ENCODE results near the gene PIP5K1B.
"Not testable (repeated sequence)": the region's sequence is repeated elsewhere in the genome, so short reads cannot be mapped to it uniquely, and the experiment has no call there.

Gene PIP5K1B, protein sequence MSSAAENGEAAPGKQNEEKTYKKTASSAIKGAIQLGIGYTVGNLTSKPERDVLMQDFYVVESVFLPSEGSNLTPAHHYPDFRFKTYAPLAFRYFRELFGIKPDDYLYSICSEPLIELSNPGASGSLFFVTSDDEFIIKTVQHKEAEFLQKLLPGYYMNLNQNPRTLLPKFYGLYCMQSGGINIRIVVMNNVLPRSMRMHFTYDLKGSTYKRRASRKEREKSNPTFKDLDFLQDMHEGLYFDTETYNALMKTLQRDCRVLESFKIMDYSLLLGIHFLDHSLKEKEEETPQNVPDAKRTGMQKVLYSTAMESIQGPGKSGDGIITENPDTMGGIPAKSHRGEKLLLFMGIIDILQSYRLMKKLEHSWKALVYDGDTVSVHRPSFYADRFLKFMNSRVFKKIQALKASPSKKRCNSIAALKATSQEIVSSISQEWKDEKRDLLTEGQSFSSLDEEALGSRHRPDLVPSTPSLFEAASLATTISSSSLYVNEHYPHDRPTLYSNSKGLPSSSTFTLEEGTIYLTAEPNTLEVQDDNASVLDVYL

DNA sequence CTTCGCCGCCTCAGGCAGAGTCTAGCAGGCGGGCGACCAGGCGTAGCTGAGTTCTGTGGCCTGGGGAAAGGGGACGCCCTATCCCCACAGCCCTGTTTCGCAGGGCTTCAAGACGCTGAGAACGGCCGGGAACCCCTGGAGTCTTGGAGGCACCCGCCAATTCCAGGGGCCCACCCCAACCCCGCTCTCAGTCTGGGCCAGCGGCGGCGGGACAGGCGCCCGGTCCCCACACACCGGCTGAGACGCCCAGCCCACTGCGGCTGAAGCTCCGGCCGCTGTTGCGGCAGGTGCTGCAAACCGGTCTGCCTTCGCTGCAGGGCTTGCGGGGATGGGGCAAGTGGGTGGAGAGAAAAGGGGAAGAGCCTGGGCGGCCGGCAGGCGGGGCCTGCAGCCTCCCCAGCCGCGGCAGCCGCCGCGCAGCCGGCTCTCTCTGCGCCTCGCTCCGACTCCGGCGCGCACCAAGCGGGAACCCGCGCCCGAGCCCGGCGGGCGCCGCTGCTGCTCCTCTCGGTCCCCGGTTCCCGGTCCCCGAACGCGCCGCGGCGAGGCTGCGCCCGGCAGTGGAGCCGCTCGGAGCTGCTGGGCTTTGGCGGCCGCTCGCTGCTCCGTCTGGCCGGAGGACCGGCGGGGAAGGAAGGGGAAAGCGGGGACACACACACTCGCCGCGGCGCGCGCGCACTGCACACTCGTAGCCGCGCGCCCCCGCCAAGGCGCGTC lies at the start of gene PIP5K1B:
Gene PIP5K1B, plus strand, starts transcription at position 427 of the 717 bp plus-strand sequence. CDS start 117,375 bp downstream, outside the sequence.
- DNase-seq (ENCODE audit: low read depth) = peak; percentile 11

DNA sequence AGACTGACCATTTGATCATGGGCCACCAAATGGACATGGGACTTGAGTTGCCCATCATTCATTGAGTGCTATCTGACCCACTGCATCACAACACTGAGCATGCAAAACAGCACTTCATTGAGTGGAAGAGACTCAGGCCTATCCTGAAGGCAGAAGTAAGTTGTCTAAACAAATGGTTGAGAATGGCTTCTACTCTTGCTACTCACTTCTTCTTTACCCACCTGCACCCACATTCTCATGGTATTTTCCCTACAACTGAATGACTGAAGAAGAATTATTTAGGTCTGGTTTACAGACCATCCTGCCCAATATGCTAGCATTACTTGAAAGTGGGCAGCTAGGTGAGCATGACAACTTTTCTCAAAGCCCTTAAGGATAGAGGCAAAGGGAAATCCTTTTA lies 41.0 kb upstream of the PIP5K1B start:
- DNase-seq (ENCODE audit: low read depth) = no peak

DNA sequence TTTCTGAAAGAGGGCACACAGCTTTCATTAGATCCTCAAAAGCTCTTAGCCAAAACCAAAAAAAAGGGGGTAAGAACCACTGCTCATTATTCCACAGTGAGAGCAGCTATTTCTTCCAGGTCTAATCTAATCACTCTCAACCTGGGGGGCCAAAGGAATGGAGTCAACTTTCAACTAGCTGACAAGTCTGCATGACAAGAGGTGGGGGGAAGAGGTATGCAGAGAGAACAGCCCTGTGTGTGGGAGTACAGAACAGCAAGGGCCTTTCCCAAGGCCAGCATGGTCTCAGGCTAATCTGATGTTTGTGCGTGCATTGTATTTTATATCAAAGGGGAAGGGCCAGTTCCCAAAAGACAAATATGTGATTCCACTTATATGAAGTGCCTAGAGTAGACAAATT lies 36.9 kb upstream of the PIP5K1B start:
- no peak for DNase-seq (ENCODE audit: low read depth)

DNA sequence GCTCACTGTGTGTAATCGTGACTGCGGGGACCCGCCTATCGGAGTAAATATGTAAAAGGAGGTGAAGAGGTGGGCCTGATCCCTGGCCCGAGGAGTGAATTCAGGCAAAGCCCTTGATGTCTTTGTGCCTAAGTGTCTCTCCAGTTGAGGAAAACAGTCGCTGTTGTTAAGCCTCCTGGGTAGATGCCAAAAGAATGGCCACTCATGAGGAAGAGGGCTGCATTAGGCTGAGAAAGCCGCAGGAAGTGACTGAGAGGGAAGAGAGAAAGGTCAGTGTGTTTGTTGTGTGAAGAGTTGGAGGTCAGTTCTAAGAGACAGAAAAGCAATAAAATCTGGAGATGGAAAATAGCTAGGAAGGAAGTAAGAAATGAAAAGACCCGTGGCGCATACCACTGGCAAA lies 35.8 kb upstream of the PIP5K1B start:
- DNase-seq (ENCODE audit: low read depth) = no peak

DNA sequence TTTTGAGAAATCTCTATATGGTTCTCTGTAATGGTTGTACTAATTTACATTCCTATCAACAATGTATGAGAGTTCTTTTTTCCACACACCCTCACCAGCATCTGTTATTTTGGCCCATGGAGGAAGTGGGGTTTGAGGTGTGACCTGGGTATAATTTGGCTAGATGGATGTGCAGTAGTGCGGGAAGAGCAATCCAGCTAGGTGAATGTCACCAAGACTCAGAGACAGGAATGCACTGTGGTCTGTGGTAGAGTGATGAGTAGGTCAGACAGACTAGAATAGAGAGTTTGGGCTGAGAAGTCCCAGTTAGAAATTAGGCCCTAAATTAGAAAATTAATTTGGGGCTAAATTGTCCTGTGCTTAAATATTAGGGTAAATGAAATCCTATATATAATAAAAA lies 32.8 kb upstream of the PIP5K1B start:
- no peak for DNase-seq (ENCODE audit: low read depth)

DNA sequence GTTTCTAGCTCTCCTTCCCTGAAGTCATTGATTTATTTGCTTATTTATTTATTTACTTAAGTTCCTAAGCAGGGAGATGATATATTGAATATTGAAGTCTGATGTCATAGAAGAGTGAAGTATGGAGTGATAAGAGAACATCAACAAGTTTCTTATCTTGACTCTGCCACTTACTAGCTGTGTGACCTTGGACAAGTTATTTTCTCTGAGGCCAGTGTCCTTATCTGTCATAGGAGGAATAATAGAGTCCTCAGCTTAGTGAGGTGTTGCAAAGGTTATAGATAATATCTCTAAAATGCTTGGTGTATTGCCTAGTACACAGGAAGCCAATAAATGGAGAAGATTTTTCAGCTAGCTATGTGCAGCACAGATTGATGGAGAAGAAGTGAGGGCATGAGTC lies 32.4 kb upstream of the PIP5K1B start:
- no peak for DNase-seq (ENCODE audit: low read depth)

DNA sequence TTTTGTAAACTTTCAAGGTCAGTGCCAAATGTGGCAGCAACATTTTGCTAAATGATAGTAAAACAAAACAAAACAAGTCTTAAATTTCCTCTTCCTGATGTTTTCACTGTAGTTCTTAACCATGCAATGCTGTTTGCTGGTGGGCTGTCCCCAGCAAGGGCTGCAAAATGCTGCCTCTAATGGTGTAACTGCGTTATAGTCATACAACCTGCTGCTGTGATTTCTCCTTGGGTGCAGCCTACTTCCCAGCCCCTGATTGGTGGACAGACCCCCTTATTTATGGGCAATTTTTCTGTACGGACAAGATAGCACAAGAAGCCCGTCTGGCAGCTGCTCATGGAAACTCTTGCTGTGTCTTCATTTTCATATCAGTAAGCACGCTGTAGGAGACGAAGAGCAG lies 26.6 kb upstream of the PIP5K1B start:
- DNase-seq (ENCODE audit: low read depth) = no peak

DNA sequence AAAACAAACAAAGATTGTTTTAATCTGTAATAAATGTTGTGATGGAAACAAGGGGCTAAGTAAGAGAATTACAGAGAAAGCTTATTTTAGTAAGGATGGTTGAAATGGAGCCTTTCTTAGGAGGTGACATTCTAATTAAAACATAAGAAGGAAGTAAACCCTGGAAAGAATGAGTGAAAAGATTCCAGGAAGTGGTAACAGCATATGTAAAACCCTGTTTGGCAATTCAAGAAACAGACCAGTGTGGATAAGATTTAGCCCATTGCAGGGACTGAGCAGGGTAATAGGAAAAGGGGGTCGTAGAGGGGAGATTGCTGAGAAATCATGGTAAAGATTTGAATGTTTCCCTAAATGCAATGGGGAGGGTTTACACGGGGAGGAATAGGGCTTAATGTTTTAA lies 21.6 kb upstream of the PIP5K1B start:
- DNase-seq (ENCODE audit: low read depth) = no peak

DNA sequence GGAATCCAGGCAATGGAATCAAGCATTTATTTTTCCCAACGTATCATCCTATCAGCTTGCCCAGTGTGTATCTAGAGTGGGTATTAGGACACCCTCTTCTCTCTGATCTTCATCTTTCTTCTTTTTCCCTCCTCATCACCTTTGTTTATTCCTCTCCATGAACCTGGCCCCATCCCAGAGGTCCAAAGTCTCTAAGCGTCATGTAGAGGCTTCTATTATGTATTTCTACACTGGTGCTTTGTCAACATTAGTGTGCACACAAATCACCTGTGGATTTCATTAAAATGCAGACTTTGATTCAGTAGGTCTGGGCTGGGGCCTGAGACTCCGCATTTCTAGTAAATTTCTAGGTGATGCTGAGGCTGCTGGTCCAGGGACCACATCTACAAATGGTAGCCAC lies 19.8 kb upstream of the PIP5K1B start:
- DNase-seq (ENCODE audit: low read depth) = no peak

DNA sequence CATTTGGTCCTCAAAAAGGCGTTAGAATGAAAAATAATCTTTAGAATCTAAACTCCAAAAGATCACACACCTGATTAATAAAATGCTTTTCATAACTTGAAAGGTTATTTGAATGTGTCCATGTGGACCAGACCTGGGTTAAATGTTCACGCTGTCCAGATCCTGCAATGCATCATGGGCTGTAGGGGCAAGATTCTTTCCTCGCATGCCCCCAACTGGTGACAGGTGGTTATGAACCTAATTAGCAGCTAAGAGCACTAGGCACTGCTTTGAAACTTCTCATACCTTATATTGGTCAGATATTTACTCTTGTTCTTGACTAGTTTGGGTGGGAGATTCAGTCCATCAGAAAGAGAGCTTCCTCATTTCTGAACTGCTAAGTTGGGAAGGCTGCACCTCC lies 19.3 kb upstream of the PIP5K1B start:
- no peak for DNase-seq (ENCODE audit: low read depth)

DNA sequence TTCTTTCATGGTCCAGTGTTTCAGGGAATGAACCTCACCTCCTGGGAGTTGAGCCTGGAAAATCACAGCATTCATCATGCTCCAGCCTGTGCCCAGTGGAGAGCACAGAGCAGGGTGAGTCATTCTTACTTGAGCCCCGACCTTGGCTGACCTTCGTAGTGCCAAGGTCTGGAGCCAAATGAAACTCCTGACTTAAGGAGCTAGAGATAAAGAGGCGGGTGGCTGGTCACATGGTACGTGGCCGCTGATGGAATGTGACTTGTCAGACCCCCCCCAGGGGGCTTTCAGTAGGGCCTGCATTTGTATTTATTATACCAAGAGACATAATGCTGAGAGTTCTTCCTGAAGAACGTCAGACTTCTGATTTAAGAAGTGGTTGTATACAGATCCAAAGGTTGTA lies 15.0 kb upstream of the PIP5K1B start:
- DNase-seq (ENCODE audit: low read depth) = no peak

DNA sequence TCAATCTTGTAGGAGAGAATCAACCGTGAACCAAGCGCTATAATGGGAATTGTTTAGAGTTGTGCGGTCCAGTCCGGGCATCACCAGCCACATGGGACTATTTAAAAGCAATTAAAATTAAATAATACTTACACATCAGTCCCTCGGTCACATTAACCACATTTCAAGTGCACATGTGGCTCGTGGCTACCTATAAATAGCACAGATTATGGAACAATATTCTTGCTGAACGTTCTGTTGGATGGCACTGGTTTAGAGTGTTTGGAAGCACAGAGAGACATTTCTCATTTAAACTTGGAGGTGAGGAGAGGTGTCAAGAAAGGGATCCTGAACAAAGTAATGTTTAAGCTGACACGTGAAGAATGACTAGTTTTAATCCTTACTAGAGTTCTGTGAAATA lies 12.5 kb upstream of the PIP5K1B start:
- no peak for DNase-seq (ENCODE audit: low read depth)

DNA sequence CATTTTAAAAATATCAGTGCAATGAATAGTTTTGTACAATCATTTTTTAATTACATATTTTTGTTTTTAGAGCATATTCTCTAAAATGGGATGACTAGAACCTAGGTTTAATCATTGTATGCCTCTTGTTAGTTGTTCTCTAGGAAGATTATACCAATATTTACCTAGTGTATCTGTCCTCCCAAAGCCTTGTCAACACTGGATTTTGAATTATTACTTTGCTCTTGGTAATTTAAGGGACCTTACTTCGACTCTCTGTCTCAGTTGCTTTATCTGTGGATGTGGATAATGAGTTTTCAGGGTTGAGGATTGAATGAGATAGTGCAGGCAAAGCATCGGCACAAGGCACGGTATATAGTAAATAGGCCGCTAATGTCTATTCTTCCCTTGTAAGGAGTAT lies 10.9 kb upstream of the PIP5K1B start:
- no peak for DNase-seq (ENCODE audit: low read depth)

DNA sequence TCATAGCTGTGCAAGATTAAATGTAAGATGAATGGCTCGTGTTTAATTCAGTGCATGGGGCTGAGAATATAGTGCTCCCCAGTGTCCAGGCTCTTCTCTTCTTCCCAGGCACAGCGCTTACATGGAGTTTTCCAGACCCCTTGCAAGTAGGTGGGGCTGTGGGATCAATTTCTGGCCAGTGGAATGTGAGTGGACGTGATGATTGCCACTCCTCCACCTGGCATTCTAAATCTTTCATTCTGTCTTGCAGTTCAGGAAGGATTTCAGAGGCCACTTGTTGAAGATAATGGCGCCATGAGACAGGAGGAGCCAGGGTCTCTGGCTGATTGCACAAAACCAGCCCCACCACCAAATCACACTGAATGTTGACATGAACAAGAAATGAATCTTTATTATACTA lies 7.2 kb upstream of the PIP5K1B start:
- DNase-seq (ENCODE audit: low read depth) = no peak

DNA sequence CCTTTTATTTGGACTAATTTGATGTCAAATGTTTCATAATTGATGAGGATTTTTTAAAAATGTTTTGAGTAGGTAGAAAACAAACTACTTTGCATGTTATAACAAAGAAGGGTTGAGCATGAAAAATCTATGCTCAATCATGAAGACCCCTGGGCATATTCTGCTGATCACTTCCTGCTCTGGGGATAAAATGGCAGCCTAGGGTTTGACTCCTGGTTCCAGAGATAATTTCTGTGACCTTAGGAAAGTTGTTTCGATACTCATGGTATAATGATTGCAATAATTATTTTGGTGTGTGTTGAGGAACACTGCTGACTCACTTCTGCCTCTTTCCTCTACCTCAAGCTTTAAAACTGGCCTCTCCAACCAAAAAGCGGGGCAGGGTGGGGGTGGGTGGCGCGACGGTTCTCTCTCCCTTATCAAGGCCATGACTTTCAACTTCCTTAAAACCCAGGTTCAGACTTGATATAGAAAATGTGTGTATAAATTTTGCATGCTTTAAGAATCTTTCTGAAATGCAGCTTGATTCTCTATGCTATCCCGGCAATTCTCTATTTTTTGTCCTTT lies 6.0 kb upstream of the PIP5K1B start:
- DNase-seq (ENCODE audit: low read depth) = no peak

DNA sequence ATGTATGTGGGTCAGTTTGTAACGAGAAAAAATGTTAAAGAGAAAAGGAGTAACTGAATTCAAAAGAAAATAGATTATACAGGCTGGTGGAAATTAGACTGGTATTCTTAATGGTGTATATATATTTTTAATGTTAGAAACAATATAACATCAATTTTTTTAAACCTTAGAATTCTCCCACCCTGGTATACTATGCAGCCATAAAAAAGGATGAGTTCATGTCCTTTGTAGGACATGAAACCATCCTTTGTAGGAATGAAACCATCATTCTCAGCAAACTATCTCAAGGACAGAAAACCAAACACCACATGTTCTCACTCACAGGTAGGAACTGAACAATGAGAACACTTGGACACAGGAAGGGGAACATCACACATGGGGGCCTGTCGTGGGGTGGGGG lies 5.4 kb upstream of the PIP5K1B start:
- not testable (repeated sequence) for DNase-seq (ENCODE audit: low read depth)

DNA sequence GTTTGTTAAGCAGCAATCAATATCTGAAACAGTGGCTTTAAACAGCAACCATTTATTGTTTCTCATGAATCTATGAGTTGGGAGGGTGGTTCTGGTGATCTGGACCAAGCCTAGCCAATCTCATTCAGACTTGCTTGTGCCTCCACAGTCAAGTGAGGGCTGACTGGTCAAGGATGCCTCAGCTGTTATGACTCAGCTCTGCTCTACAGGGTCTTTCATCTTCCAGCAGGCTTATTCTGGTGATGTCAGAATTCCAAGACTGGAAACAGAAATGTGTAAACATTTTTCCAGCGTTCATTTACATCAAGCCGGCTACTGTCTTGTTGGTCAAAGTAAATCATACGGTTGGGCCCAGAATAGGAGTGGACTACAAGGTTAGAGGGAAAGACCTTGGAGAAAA lies 2.5 kb upstream of the PIP5K1B start:
- no peak for DNase-seq (ENCODE audit: low read depth)

DNA sequence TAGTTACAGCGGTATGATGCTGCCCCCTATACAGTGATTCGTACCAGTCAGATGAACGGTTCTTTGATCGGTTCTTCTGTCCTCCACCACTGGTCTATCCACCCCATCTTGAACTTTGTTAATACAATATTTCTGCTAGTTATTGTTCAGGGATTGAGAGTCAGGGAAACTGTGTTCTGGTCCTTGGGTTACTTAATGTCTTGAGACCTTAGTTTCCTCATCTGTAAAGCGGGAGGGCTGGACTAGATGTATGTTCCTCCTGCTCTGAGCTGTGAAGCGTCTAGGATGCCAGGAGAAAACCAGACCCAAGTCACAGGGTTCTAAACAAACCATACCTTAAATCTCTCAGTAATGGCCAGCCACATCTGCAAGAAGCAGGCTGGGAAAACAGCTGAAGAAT lies 1.4 kb upstream of the PIP5K1B start:
- no peak for DNase-seq (ENCODE audit: low read depth)

DNA sequence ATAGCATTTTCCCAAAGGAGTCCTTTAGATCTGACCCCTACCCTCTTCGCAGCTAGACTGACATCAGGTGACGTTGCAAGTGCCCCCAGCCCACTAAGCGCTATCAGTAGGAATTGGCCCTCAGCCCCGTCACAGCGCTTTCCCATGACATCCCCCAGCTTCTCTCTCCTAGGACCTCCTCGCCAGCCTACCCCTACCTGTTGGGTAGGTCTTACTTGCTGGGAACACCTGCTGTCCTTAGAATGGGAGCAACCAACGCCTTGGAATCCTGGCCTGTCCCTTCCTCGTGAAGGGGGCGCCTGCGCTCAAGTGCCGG lies 584 bp upstream of the PIP5K1B start:
- no peak for DNase-seq (ENCODE audit: low read depth)

DNA sequence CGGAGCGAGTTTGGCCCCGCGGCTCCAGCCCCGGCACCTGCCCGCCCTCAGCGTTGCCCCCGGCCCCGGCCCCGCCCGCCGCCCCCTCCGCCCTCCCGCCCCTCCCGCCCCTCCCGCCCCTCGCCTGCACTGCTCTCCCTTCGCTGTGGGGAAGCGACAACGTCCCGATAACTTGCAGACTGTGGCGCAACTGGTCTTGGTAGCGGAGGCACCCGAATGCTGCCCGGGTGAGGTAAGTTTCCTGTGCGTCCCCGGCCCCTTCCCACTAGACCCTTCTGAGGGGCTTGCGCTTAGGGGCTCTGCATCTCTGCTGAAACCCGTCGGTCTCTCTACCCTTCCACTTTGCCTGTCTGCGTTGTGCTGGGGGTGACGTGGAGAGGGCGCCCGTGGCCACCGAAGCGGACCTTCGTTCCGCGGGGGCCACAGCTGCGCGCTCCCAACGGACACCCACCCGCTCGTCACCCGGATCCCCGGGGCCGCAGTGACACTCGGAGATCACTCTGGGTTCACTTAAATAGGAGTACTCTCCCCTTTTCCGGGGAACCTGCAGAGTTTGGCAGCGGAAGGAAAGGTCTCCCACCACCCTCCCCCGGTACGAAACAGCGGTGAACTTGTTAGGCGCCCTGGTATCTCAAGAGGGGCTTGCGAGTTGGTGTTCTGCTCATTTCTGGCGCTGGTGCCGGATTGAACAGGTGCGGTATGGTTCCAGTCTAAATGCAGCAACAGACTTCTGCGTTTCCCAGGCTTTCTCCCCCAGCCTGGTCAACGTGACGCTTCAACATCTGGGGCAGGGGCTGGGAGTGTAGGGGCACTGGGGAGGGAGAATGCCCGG lies 707 bp downstream of the PIP5K1B start:
- DNase-seq (ENCODE audit: low read depth) = no peak

DNA sequence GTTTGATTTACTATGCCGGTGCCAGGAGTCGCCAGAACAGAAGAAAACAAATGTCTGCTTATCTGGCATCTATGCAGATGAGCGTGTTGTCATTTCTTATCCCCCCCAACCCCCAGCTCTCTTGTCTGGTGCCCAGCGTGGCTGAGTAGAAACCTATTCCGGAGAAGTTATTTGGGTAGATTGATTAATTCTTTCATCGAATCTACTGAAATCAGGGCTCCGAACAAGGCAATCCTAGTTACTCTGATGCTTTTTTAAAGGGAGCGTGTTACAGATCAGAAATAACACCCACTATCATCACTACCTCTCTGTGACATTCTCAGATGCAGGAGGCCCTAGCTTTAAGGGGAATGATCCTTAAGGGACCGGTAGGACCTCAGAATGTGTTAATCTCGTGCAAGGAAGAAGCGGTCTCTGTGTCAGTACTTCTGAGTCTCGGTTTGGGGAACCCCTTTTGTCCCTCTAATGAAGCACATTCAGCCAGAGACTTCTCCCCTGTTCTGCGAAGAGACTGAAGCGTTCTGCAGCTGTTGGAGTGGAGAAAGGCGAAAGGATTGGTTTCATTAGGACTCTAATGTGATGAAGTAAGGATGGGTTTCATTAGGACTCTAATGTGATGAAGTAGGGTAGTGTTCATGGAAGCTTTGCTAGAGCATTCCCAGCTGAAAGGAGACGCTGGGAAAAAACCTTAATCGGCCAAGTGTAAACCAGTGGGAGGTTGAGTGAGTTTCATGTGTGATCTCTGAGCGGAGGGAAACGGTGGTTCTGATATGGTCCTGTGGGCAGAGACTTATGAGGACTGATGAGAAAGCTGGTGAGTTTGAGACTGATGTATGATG lies 1.5 kb downstream of the PIP5K1B start:
- DNase-seq (ENCODE audit: low read depth) = no peak

Data from GM04504 (cell line).